IMR-90 (cell line): ENCODE data around the gene KRTAP4-5. TPM values are rescaled to one million over a fixed set of nuclear protein-coding genes. Genes with fewer than 3 reads are reported as not detected.
"Not testable (repeated sequence)": the region's sequence is repeated elsewhere in the genome, so short reads cannot be mapped to it uniquely, and the experiment has no call there.

Experiments used
- ATAC-seq: fragments of 200-7000 bp; cut with Tn5 transposase; 2 replicates; pipeline ENCODE4 v1.9.1; 2020; ENCODE audit warnings: low read depth, mild to moderate bottlenecking, moderate library complexity
- BruUV-seq: library from RNA; stranded (reverse); fragments of 400-500 nt; replicated peaks from 2 replicates; lab custom pipeline; 2021; lab: Mats Ljungman, UMichigan
- CTCF ChIA-PET: fragments of 300-600 bp; formaldehyde crosslinking; extraction: SDS; loops from one replicate; lab custom pipeline; 2021; ENCODE audit warnings: antibody characterized with exemption; lab: Yijun Ruan, JAX
- POLR2A ChIA-PET: fragments of 300-600 bp; sonication (Branson Sonifier 250); formaldehyde crosslinking; loops from one replicate; lab custom pipeline; 2022; ENCODE audit warnings: antibody characterized with exemption; ENCODE audit not compliant: unreplicated experiment; lab: Charles Lee
- DNase-seq: peaks from one replicate; pipeline ENCODE4 v3.0.0; 2013
- H2AFZ ChIP-seq: replicated peaks from 2 replicates; pipeline ENCODE3; 2013; ENCODE audit warnings: low read length, mild to moderate bottlenecking; ENCODE audit not compliant: poor library complexity
- H2AK5ac ChIP-seq: 2 replicates; pipeline ENCODE4 v1.6.1; 2013; ENCODE audit warnings: low read depth, low read length, inconsistent platforms
- H2AK9ac ChIP-seq: replicated peaks from 2 replicates; pipeline ENCODE3; 2013; ENCODE audit warnings: mild to moderate bottlenecking, low read depth, low read length, moderate library complexity; ENCODE audit not compliant: poor library complexity
- H2BK120ac ChIP-seq: 2 replicates; pipeline ENCODE4 v1.6.1; 2013; ENCODE audit warnings: low read depth, low read length, inconsistent platforms
- H2BK15ac ChIP-seq: 3 replicates; pipeline ENCODE4 v1.6.1; 2013; ENCODE audit warnings: low read depth, low read length, inconsistent platforms
- H2BK20ac ChIP-seq: 2 replicates; pipeline ENCODE4 v1.6.1; 2013; ENCODE audit warnings: low read depth, mild to moderate bottlenecking, inconsistent platforms, low read length, moderate library complexity
- H2BK5ac ChIP-seq: 2 replicates; pipeline ENCODE4 v1.6.1; 2013; ENCODE audit warnings: mild to moderate bottlenecking, low read depth, low read length, inconsistent platforms; ENCODE audit not compliant: poor library complexity, severe bottlenecking
- H3K14ac ChIP-seq: replicated peaks from 2 replicates; pipeline ENCODE4 v1.6.1; 2013; ENCODE audit warnings: low read depth, low read length, inconsistent platforms
- H3K18ac ChIP-seq: 2 replicates; pipeline ENCODE4 v1.6.1; 2013; ENCODE audit warnings: low read depth, low read length, control low read depth
- H3K23ac ChIP-seq: 2 replicates; pipeline ENCODE4 v1.6.1; 2013; ENCODE audit warnings: low read depth, low read length, inconsistent platforms
- H3K27ac ChIP-seq: 2 replicates; pipeline ENCODE4 v1.5.1; 2013; ENCODE audit warnings: mild to moderate bottlenecking, control low read depth, low read length; ENCODE audit not compliant: insufficient read depth
- H3K27me3 ChIP-seq: 2 replicates; pipeline ENCODE4 v1.6.1; 2013; ENCODE audit warnings: low read length; ENCODE audit not compliant: control insufficient read depth, insufficient read depth
- H3K36me3 ChIP-seq: 2 replicates; pipeline ENCODE4 v1.6.1; 2013; ENCODE audit warnings: low read length, mixed read lengths; ENCODE audit not compliant: control insufficient read depth, insufficient read depth
- H3K4ac ChIP-seq: 2 replicates; pipeline ENCODE4 v1.6.1; 2013; ENCODE audit warnings: low read depth, low read length, inconsistent platforms
- H3K4me1 ChIP-seq: 2 replicates; pipeline ENCODE4 v1.6.1; 2013; ENCODE audit warnings: low read length, mixed read lengths; ENCODE audit not compliant: control insufficient read depth, insufficient read depth
- H3K4me2 ChIP-seq: 2 replicates; pipeline ENCODE4 v1.6.1; 2013; ENCODE audit warnings: low read depth, mild to moderate bottlenecking, control low read depth, low read length, moderate library complexity
- H3K4me3 ChIP-seq: 2 replicates; pipeline ENCODE4 v1.5.1; 2013; ENCODE audit warnings: low read depth, mild to moderate bottlenecking, control low read depth, low read length, moderate library complexity; ENCODE audit not compliant: insufficient read depth
- H3K56ac ChIP-seq: 2 replicates; pipeline ENCODE4 v1.6.1; 2013; ENCODE audit warnings: low read length, inconsistent platforms; ENCODE audit not compliant: insufficient read depth; ENCODE audit errors: extremely low read depth
- H3K79me1 ChIP-seq, 2 experiments: 2 replicates each; pipeline ENCODE4 v1.6.1; 2013; ENCODE audit warnings: low read length in 2 of 2, inconsistent platforms in 1 of 2, low read depth in 1 of 2
- H3K9ac ChIP-seq: 2 replicates; pipeline ENCODE4 v1.6.1; 2013; ENCODE audit warnings: low read depth, low read length, control low read depth
- H3K9me1 ChIP-seq: 2 replicates; pipeline ENCODE4 v1.6.1; 2013; ENCODE audit warnings: low read length, inconsistent platforms; ENCODE audit not compliant: insufficient read depth
- H3K9me3 ChIP-seq: 2 replicates; pipeline ENCODE4 v1.6.1; 2013; ENCODE audit warnings: low read length; ENCODE audit not compliant: control insufficient read depth, insufficient read depth
- H4K20me1 ChIP-seq: 2 replicates; pipeline ENCODE4 v1.6.1; 2013; ENCODE audit warnings: low read length, inconsistent platforms; ENCODE audit not compliant: insufficient read depth
- H4K5ac ChIP-seq: 2 replicates; pipeline ENCODE4 v1.6.1; 2013; ENCODE audit warnings: mild to moderate bottlenecking, low read depth, low read length, control low read depth
- H4K8ac ChIP-seq, 2 experiments: 2 replicates each; pipeline ENCODE4 v1.6.1; 2013; ENCODE audit warnings: low read depth in 2 of 2, low read length in 2 of 2, control low read depth in 1 of 2, inconsistent platforms in 1 of 2
- H4K91ac ChIP-seq: 2 replicates; pipeline ENCODE4 v1.6.1; 2013; ENCODE audit warnings: low read depth, low read length, inconsistent platforms; ENCODE audit not compliant: insufficient read depth
- WGBS, 2 experiments: methylation state at CpG; one replicate each; pipeline versions ENCODE4 v1.1.5 to v1.1.7; 2013; ENCODE audit warnings: missing lambda C conversion rate in 2 of 2; ENCODE audit not compliant: insufficient read length in 1 of 2; ENCODE audit errors: extremely low coverage in 2 of 2; 5-methylcytosine and 5-hydroxymethylcytosine counted together
- dilution Hi-C: fragments of 300-500 bp; cut with HindIII; formaldehyde crosslinking; loops from one replicate; pipeline ENCODE4 v1.14.3; 2018; ENCODE audit warnings: low sequenced_read_pairs; ENCODE audit not compliant: unreplicated experiment
- in situ Hi-C: fragments of 300-500 bp; cut with MboI; formaldehyde crosslinking; loops from 3 replicates; pipeline ENCODE4 v1.14.3; 2019; ENCODE audit warnings: low sequenced_read_pairs, inconsistent platforms, mixed read lengths
- intact Hi-C: fragments of 100-400 bp; cut with micrococcal nuclease; formaldehyde crosslinking; loops from 2 replicates; pipeline ENCODE4 v1.10.0; 2022
- polyA plus RNA-seq, 3 experiments: library from polyadenylated mRNA; depleted of rRNA; stranded (reverse); fragments of >200 nt; gene quantifications; 2 replicates each; pipeline ENCODE4 v1.2.3, GENCODE V29; 2012; ENCODE audit warnings: low replicate concordance in 1 of 3
- total RNA-seq: library from RNA; depleted of rRNA; stranded (reverse); fragments of >200 nt; gene quantifications from 2 replicates; pipeline ENCODE4 v1.2.3, GENCODE V29; 2012

The KRTAP4-5 gene
- total and polyA plus RNA-seq, 2 of the 4 experiments (the other 2 are of a cell fraction) = not detected

DNA sequence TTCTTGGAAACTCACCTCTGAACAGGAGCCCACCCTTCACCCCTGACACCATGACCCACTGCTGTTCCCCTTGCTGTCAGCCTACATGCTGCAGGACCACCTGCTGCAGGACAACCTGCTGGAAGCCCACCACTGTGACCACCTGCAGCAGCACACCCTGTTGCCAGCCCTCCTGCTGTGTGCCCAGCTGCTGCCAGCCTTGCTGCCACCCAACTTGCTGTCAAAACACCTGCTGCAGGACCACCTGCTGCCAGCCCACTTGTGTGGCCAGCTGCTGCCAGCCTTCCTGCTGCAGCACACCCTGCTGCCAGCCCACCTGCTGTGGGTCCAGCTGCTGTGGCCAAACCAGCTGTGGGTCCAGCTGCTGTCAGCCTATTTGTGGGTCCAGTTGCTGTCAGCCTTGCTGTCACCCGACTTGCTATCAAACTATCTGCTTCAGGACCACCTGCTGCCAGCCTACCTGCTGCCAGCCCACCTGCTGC is 40.3 kb upstream of the KRTAP4-5 start, which contains the start of gene KRTAP9-1:
TSS of gene KRTAP9-1 (plus strand) at position 51 of the 482 bp plus-strand sequence. CDS start at position 51, 0 bp downstream.
- dilution Hi-C loops, H3K4me3 ChIP-seq, H4K91ac ChIP-seq, H3K9me1 ChIP-seq, in situ Hi-C loops, H2AFZ ChIP-seq, H2BK15ac ChIP-seq, H3K79me1 ChIP-seq, H2BK120ac ChIP-seq, H3K4me2 ChIP-seq, H3K27me3 ChIP-seq, H3K14ac ChIP-seq, H3K9me3 ChIP-seq, H3K4me1 ChIP-seq, H2BK5ac ChIP-seq, H3K9ac ChIP-seq, ATAC-seq, H2AK5ac ChIP-seq, H3K18ac ChIP-seq, H3K23ac ChIP-seq, H3K27ac ChIP-seq, BruUV-seq, H4K20me1 ChIP-seq, H4K5ac ChIP-seq, H3K56ac ChIP-seq, intact Hi-C loops, H4K8ac ChIP-seq, DNase-seq, H2BK20ac ChIP-seq, POLR2A ChIA-PET, H2AK9ac ChIP-seq, H3K4ac ChIP-seq, H3K36me3 ChIP-seq: not testable (repeated sequence)
- CTCF ChIA-PET = interaction anchor here (0.8 kb wide), 1 partner anchor 9 kb away, joined by 3 read pairs; no protein-coding TSS in a partner anchor
- 56% methylated on average over 1 of the region's 1 CpG; no CpG with 5 or more reads in 1 of the 2 experiments for WGBS, 2 experiments
